RWPE2 (cell line): ENCODE data around the gene PTOV1.
A peak's percentile ranks its signal among the peaks of the same experiment; 100 is the strongest.

Experiments used
- ATAC-seq: fragments of 200-7000 bp; cut with Tn5 transposase; 3 replicates; pipeline ENCODE4 v1.9.1; 2021; ENCODE audit warnings: low read depth
- DNase-seq: peaks from one replicate; pipeline ENCODE4 v3.0.0-alpha.2; 2020; ENCODE audit warnings: low spot score
- H3K27ac ChIP-seq: fragments of 450-650 bp; 2 replicates; pipeline ENCODE4 v1.5.1; 2017; ENCODE audit warnings: mild to moderate bottlenecking; ENCODE audit not compliant: poor library complexity, severe bottlenecking
- H3K27me3 ChIP-seq: fragments of 250-450 bp; sonication (Bioruptor Pico); 2 replicates; pipeline ENCODE4 v1.5.1; 2021; ENCODE audit warnings: mild to moderate bottlenecking, moderate library complexity; ENCODE audit not compliant: insufficient read depth, poor library complexity, severe bottlenecking
- H3K36me3 ChIP-seq: fragments of 250-450 bp; sonication (Bioruptor Pico); 2 replicates; pipeline ENCODE4 v1.5.1; 2020; ENCODE audit warnings: low read depth, mild to moderate bottlenecking, moderate library complexity
- H3K4me1 ChIP-seq: fragments of 250-450 bp; sonication (Bioruptor Pico); 2 replicates; pipeline ENCODE4 v1.5.1; 2021; ENCODE audit warnings: mild to moderate bottlenecking, moderate library complexity; ENCODE audit not compliant: insufficient read depth, poor library complexity, severe bottlenecking
- H3K4me3 ChIP-seq: fragments of 250-450 bp; sonication (Bioruptor Pico); 2 replicates; pipeline ENCODE4 v1.5.1; 2021; ENCODE audit warnings: mild to moderate bottlenecking, moderate library complexity; ENCODE audit not compliant: severe bottlenecking
- H3K9me3 ChIP-seq: fragments of 250-450 bp; sonication (Bioruptor Pico); 2 replicates; pipeline ENCODE4 v1.5.1; 2021; ENCODE audit warnings: mild to moderate bottlenecking, moderate library complexity; ENCODE audit not compliant: severe bottlenecking
- CTCF ChIP-seq: fragments of 450-650 bp; IDR thresholded peaks from one replicate; pipeline ENCODE4 v1.5.1; 2017; ENCODE audit warnings: mild to moderate bottlenecking, moderate library complexity; ENCODE audit not compliant: poor library complexity, severe bottlenecking

The PTOV1 gene

GRCh38 chr19:49875177-49875576 lies 24.2 kb downstream of the PTOV1 start:
- peak overlapping the region; percentile 81 for H3K27ac ChIP-seq
- TF ChIP-seq CTCF: no peak

GRCh38 chr19:49875857-49876421 lies 25.0 kb downstream of the PTOV1 start:
- H3K4me1 ChIP-seq: no peaks in the 10 kb centered on the region
- TF ChIP-seq CTCF: no peak
- ATAC-seq (no peak), DNase-seq (no peak)
- H3K36me3 ChIP-seq: peaks cover 11% of the 10 kb centered on the region
- H3K4me3 ChIP-seq: peak overlapping the region; percentile 88
- no peaks in the 10 kb centered on the region for H3K27me3 ChIP-seq
- peak overlapping the region; percentile 81 for H3K27ac ChIP-seq
- H3K9me3 ChIP-seq: no peaks in the 10 kb centered on the region

More at GRCh38 chr19:49875177-49875576, 24.2 kb downstream of the PTOV1 start:
- peak overlapping the region; percentile 88 for H3K4me3 ChIP-seq
- DNase-seq (no peak), ATAC-seq (no peak)
- no peaks in the 10 kb centered on the region for H3K9me3 ChIP-seq
- no peaks in the 10 kb centered on the region for H3K4me1 ChIP-seq
- H3K36me3 ChIP-seq: peaks cover 8% of the 10 kb centered on the region
- H3K27me3 ChIP-seq: no peaks in the 10 kb centered on the region

GRCh38 chr19:49876422-49877019 lies 25.6 kb downstream of the PTOV1 start:
- ATAC-seq: peak; percentile 53
- peak; percentile 94 for DNase-seq
- no peak for TF ChIP-seq CTCF
- Histone ChIP-seq H3K27ac (peak overlapping the region; percentile 81), H3K4me3 (peak overlapping the region; percentile 88), H3K27me3 (no peaks in the 10 kb centered on the region), H3K4me1 (no peaks in the 10 kb centered on the region), H3K9me3 (no peaks in the 10 kb centered on the region), H3K36me3 (peaks cover 12% of the 10 kb centered on the region)

GRCh38 chr19:49877020-49877878 lies 26.3 kb downstream of the PTOV1 start, which contains the start of the genes AKT1S1 and TBC1D17:
Gene AKT1S1, minus strand, starts transcription at chr19:49877355. Its CDS starts 4,060 bp downstream, at chr19:49873295.
Gene TBC1D17, plus strand, starts transcription at chr19:49877702. Its CDS starts 22 bp downstream, at chr19:49877724.
- DNase-seq: peak; percentile 99
- no peaks in the 10 kb centered on the region for H3K4me1 ChIP-seq
- H3K36me3 ChIP-seq: peaks cover 19% of the 10 kb centered on the region
- H3K27ac ChIP-seq: peak within 1 kb of the TSS; percentile 81
- TF ChIP-seq CTCF: no peak
- H3K4me3 ChIP-seq: peak within 1 kb of the TSS; percentile 88
- no peaks in the 10 kb centered on the region for H3K27me3 ChIP-seq
- H3K9me3 ChIP-seq: no peaks in the 10 kb centered on the region
- peak; percentile 65 for ATAC-seq
